ENCODE measurements around the gene CTDP1. TPM values are rescaled to one million over a fixed set of nuclear protein-coding genes. Genes with fewer than 3 reads are reported as not detected.
A peak's percentile ranks its signal among the peaks of the same experiment; 100 is the strongest.

CTDP1 gene
- total RNA-seq, 1 experiment from 2014 or later, result 31.7 TPM

DNA sequence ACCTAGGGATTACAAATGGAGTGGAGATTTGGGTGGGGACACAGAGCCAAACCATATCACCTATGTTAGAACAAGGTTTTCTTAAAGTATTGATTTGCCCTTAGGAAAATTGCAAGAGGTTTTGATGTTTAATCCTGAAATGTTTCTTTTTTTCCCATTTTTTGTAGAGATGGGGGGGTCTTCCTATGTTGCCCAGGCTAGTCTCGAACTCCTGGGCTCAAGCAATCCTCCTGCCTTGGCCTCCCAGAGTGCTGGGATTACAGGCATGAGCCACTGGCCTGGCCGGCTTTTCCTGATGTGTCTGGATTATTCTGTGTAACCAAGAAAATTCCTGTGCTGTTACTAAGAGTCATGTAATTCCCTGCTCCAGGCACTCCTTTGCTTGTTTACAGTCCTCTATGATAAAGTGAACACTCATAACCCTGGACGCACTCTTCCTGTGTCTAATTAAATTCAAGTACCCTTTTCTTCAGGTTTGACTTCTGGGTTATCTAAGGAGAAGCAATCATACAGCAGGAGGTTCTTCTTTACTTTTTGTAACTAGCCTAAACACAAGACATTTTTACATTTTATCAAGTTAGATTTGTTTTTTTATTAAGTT, 15.0 kb upstream of the CTDP1 start:
- Histone ChIP-seq H3K27me3 (ENCODE audit: low read length) (no peaks in the 10 kb centered on the region), H3K4me2 (ENCODE audit: low read length) (peak overlapping the region; percentile 42), H3K4me3 (ENCODE audit: low read length) (no peak overlapping the region), H3K9ac (ENCODE audit: low read length) (no peak overlapping the region), H3K4me1 (ENCODE audit: insufficient read depth, low read length) (peaks cover 9% of the 10 kb centered on the region), H3K9me3 (ENCODE audit: low read length) (no peaks in the 10 kb centered on the region), H4K20me1 (ENCODE audit: low read length) (no peaks in the 10 kb centered on the region), H3K79me2 (ENCODE audit: low read length) (no peaks in the 10 kb centered on the region), H3K36me3 (ENCODE audit: low read depth, low read length) (no peaks in the 10 kb centered on the region), H3F3A (ENCODE audit: low read length, unreplicated experiment) (no peaks in the 10 kb centered on the region), H3K27ac (ENCODE audit: low read length) (peak overlapping the region; percentile 26), H3K9me2 (replicated peaks; ENCODE audit: low read length) (no peaks in the 10 kb centered on the region), H2AFZ (ENCODE audit: low read length) (no peak overlapping the region)
- peak; percentile 100 for ATAC-seq
- intact Hi-C loops (cut with micrococcal nuclease), result no loop called here
- BruUV-seq (replicated peaks), result no TSS peak
- CTCF ChIA-PET, result no interaction called here
- POLR2A ChIA-PET (ENCODE audit: unreplicated experiment), result no interaction called here
- peak; percentile 92 for DNase-seq
- TF ChIP-seq EZH2phosphoT487 (IDR thresholded peaks at IDR 0.05; ENCODE audit: borderline replicate concordance, low read length) (no peak), CTCF (conservative IDR thresholded peaks at IDR 0.05; ENCODE audit: low read depth, low read length) (no peak), EZH2 (IDR thresholded peaks at IDR 0.05; ENCODE audit: low read length, unreplicated experiment) (no peak)

- Histone ChIP-seq H3K4me2 (ENCODE audit: low read length) (no peak overlapping the region), H3K9me3 (ENCODE audit: low read length) (no peaks in the 10 kb centered on the region), H3K4me3 (ENCODE audit: low read length) (no peak overlapping the region), H3K36me3 (ENCODE audit: low read depth, low read length) (no peaks in the 10 kb centered on the region), H3K27ac (ENCODE audit: low read length) (no peak overlapping the region), H3K9me2 (replicated peaks; ENCODE audit: low read length) (no peaks in the 10 kb centered on the region), H3K27me3 (ENCODE audit: low read length) (no peaks in the 10 kb centered on the region), H3K4me1 (ENCODE audit: insufficient read depth, low read length) (peaks cover 9% of the 10 kb centered on the region), H3K9ac (ENCODE audit: low read length) (no peak overlapping the region), H3K79me2 (ENCODE audit: low read length) (no peaks in the 10 kb centered on the region), H3F3A (ENCODE audit: low read length, unreplicated experiment) (no peaks in the 10 kb centered on the region), H4K20me1 (ENCODE audit: low read length) (no peaks in the 10 kb centered on the region), H2AFZ (ENCODE audit: low read length) (no peak overlapping the region)
- no peak for ATAC-seq
- TF ChIP-seq CTCF (conservative IDR thresholded peaks at IDR 0.05; ENCODE audit: low read depth, low read length) (no peak), EZH2phosphoT487 (IDR thresholded peaks at IDR 0.05; ENCODE audit: borderline replicate concordance, low read length) (no peak), EZH2 (IDR thresholded peaks at IDR 0.05; ENCODE audit: low read length, unreplicated experiment) (no peak)
- BruUV-seq (replicated peaks), result no TSS peak
- ChIA-PET POLR2A (ENCODE audit: unreplicated experiment) (no interaction called here), CTCF (no interaction called here)
- intact Hi-C loops (cut with micrococcal nuclease), result no loop called here
- DNase-seq, result no peak
These were observed 11.4 kb upstream of the CTDP1 start for GRCh38 chr18:79668203-79668602.

- Histone ChIP-seq H3K4me2 (ENCODE audit: low read length) (no peak overlapping the region), H3K27me3 (ENCODE audit: low read length) (no peaks in the 10 kb centered on the region), H3K4me3 (ENCODE audit: low read length) (no peak overlapping the region), H3K9me2 (replicated peaks; ENCODE audit: low read length) (no peaks in the 10 kb centered on the region), H3K36me3 (ENCODE audit: low read depth, low read length) (no peaks in the 10 kb centered on the region), H3K4me1 (ENCODE audit: insufficient read depth, low read length) (peaks cover 10% of the 10 kb centered on the region), H3K79me2 (ENCODE audit: low read length) (peaks cover 13% of the 10 kb centered on the region), H4K20me1 (ENCODE audit: low read length) (no peaks in the 10 kb centered on the region), H3K27ac (ENCODE audit: low read length) (no peak overlapping the region), H3K9me3 (ENCODE audit: low read length) (no peaks in the 10 kb centered on the region), H3F3A (ENCODE audit: low read length, unreplicated experiment) (no peaks in the 10 kb centered on the region), H2AFZ (ENCODE audit: low read length) (no peak overlapping the region), H3K9ac (ENCODE audit: low read length) (no peak overlapping the region)
- BruUV-seq (replicated peaks), result no TSS peak
- TF ChIP-seq EZH2phosphoT487 (IDR thresholded peaks at IDR 0.05; ENCODE audit: borderline replicate concordance, low read length), result no peak
- no peak for TF ChIP-seq EZH2 (IDR thresholded peaks at IDR 0.05; ENCODE audit: low read length, unreplicated experiment)
- no peak for TF ChIP-seq CTCF (conservative IDR thresholded peaks at IDR 0.05; ENCODE audit: low read depth, low read length)
- CTCF ChIA-PET, result no interaction called here
- DNase-seq, result no peak
- intact Hi-C loops (cut with micrococcal nuclease), result no loop called here
- POLR2A ChIA-PET (ENCODE audit: unreplicated experiment), result no interaction called here
- no peak for ATAC-seq
These were observed 6.9 kb upstream of the CTDP1 start for GRCh38 chr18:79672490-79673276.
